ENCODE data around the gene SLC40A1.

SLC40A1 gene

GRCh38 chr2:189530965-189531637, 49.5 kb downstream of the SLC40A1 start:
- Mint-ChIP-seq H3K27me3 (ENCODE audit: low read depth) (peaks cover 9% of the 10 kb centered on the region), H3K4me1 (ENCODE audit: low read depth) (no peaks in the 10 kb centered on the region), H3K4me3 (no peak overlapping the region), H3K9me3 (no peaks in the 10 kb centered on the region), H3K36me3 (ENCODE audit: low read depth) (no peaks in the 10 kb centered on the region), H3K27ac (no peak overlapping the region)
- no peak for DNase-seq (ENCODE audit: low spot score)

DNA sequence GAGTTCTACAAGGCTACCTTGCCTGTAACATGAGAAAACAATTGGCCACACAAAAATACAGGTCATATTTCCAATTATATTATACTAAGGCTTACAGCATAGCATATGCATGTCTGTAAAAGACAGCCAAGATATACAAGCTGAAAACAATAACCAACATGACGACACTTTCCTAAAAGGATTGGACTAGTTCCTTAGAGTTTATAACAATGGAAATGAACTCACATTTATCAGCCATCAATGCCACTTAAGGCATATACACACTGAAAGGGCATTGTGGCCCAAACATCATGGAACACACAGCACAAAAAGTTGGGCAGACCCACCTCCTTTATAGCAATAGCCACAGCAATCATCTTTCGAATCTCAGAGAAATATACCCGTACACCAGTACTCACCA, 52.0 kb downstream of the SLC40A1 start:
- no peak overlapping the region for H3K4me3 Mint-ChIP-seq
- H3K36me3 Mint-ChIP-seq (ENCODE audit: low read depth), result no peaks in the 10 kb centered on the region
- no peaks in the 10 kb centered on the region for H3K9me3 Mint-ChIP-seq
- no peak for DNase-seq (ENCODE audit: low spot score)
- no peak overlapping the region for H3K27ac Mint-ChIP-seq
- H3K27me3 Mint-ChIP-seq (ENCODE audit: low read depth), result peaks cover 6% of the 10 kb centered on the region
- no peaks in the 10 kb centered on the region for H3K4me1 Mint-ChIP-seq (ENCODE audit: low read depth)

- H3K4me3 Mint-ChIP-seq, result no peak overlapping the region
- H3K36me3 Mint-ChIP-seq (ENCODE audit: low read depth), result no peaks in the 10 kb centered on the region
- H3K9me3 Mint-ChIP-seq, result no peaks in the 10 kb centered on the region
- H3K27ac Mint-ChIP-seq, result no peak overlapping the region
- peaks cover 6% of the 10 kb centered on the region for H3K27me3 Mint-ChIP-seq (ENCODE audit: low read depth)
- H3K4me1 Mint-ChIP-seq (ENCODE audit: low read depth), result no peaks in the 10 kb centered on the region
- DNase-seq (ENCODE audit: low spot score), result no peak
These were observed 52.6 kb downstream of the SLC40A1 start for GRCh38 chr2:189527812-189528592.

DNA sequence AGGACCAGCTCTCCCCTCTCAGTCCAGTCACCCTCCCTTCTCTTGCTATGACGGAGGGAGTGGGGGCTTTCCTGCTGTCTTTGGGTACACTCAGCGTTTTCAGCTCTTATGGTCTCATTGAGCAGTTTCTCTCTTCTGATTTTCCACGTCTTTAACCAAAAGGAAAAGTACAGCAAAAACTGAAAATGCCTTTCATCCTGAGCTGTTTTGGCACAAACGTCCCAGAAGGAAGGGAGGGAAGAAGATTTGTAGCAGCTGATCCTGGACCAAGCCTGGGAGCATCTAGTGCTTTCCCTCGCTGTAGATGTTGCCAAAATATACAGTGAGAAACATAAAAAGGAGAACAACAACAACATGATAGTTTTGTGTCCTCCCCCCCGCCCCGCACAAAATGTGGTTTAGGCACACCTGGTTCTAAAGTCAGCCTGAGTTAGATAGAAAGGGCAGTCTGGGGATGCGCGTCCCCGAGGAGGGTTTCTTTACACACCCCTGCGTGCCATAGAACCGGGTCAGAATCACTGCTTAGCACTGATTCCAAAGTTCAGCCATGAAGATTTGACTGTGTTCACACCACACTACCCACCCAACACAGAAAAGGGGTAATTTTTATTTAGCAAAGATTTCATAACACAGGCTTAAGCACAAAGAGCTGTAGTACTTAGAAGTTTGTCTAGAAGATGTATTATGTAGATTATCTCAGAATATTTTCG, 53.4 kb downstream of the SLC40A1 start:
- H3K4me3 Mint-ChIP-seq, result no peak overlapping the region
- no peak for DNase-seq (ENCODE audit: low spot score)
- H3K4me1 Mint-ChIP-seq (ENCODE audit: low read depth), result no peaks in the 10 kb centered on the region
- H3K27ac Mint-ChIP-seq, result no peak overlapping the region
- no peaks in the 10 kb centered on the region for H3K36me3 Mint-ChIP-seq (ENCODE audit: low read depth)
- H3K27me3 Mint-ChIP-seq (ENCODE audit: low read depth), result peaks cover 6% of the 10 kb centered on the region
- H3K9me3 Mint-ChIP-seq, result no peaks in the 10 kb centered on the region

DNA sequence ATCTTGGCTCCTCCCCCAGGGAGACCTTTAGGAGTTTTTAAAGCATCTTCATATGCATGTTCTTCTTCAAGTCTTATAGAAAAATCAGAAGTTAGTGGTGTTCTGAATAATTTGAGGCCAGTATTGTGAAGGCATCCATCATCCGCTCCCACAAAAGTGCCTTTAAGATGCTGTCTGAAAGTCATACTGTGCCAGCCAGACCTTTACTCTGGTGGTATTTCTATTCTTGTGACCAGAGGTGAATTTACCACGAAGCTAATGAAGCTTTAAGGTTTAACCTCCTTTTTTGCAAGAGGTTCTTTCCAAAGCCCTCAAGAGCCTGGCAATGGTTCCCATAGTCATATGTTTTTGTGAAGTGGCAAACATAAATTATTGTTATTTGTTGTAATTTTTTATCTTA, 54.3 kb downstream of the SLC40A1 start:
- H3K27me3 Mint-ChIP-seq (ENCODE audit: low read depth), result peaks cover 4% of the 10 kb centered on the region
- no peak for DNase-seq (ENCODE audit: low spot score)
- no peaks in the 10 kb centered on the region for H3K9me3 Mint-ChIP-seq

GRCh38 chr2:189524746-189525145, 55.8 kb downstream of the SLC40A1 start:
- H3K27ac Mint-ChIP-seq, result no peak overlapping the region
- H3K4me3 Mint-ChIP-seq, result no peak overlapping the region
- peaks cover 2% of the 10 kb centered on the region for H3K27me3 Mint-ChIP-seq (ENCODE audit: low read depth)
- no peaks in the 10 kb centered on the region for H3K9me3 Mint-ChIP-seq
- no peak for DNase-seq (ENCODE audit: low spot score)
- H3K4me1 Mint-ChIP-seq (ENCODE audit: low read depth), result no peaks in the 10 kb centered on the region
- no peaks in the 10 kb centered on the region for H3K36me3 Mint-ChIP-seq (ENCODE audit: low read depth)

More for the DNA sequence above, 54.3 kb downstream of the SLC40A1 start:
- no peak overlapping the region for H3K4me3 Mint-ChIP-seq
- H3K27ac Mint-ChIP-seq, result no peak overlapping the region
- H3K4me1 Mint-ChIP-seq (ENCODE audit: low read depth), result no peaks in the 10 kb centered on the region
- H3K36me3 Mint-ChIP-seq (ENCODE audit: low read depth), result no peaks in the 10 kb centered on the region

DNA sequence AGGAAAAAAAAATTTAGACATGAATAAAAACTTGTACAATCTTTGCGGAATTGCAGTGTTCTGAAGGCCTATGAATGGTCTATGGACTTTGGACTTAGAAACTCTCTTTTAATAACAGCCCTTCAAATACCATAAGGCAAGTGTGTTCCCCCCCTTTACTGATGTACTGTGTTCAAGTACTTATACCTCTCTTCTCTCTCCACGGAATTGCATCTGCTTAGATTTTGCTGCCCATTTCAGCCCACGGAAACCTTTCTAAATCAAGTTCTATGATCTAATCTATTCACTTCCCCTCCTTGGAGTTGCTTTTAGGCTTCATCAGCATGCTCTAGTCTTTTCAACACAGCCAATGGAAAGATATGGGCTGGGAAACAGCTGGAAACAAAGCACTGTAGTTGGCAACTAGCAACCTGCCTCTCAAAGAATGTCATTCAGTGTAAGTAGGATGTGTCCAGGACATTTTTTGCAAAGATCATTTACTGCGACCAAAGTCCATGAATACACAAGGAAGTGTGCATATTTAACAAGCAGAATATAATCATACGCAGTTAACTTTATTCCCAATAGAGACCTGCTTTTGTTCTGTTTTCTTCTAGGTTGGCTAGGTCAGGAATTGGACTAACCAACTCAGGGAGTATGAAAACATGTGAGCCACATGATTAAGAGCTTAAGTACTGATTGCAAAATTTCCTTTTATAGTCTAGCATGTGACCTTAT, 58.0 kb downstream of the SLC40A1 start:
- DNase-seq (ENCODE audit: low spot score), result no peak

DNA sequence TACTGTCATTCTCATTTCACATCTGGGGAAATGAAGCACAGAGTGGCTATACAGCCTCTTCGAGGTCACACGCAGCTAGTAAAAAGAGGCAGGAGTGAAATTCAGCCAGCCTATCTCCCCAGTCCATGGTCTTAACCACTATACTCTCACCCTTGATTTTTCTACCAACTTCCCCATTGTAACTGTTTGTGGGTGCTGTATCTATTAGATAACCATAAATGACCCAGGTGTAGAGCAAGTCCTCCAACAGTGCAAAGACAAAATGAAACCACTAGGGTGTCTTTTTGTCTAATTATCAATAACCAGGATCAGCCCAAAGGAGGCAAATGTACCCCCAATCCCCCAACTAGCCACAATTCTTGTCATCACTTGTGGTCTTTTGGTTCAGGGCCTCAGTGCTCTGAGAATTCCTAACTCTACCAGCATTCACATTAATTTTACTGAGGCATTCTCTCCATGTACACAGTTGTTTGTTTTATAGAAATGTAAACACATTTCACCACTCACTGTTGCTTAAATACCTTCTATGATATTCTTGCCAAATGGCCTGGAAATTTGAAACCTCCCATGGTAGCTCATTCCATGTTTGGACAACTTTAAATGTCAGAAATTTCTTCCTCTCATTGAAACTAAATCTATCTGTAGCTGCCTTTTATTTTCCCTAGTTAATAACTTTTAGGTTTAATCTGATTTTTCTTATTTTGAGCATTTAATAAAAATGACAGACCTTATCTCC, 58.7 kb downstream of the SLC40A1 start:
- Mint-ChIP-seq H3K36me3 (ENCODE audit: low read depth) (no peaks in the 10 kb centered on the region), H3K4me1 (ENCODE audit: low read depth) (no peaks in the 10 kb centered on the region), H3K4me3 (no peak overlapping the region)

More for the DNA sequence above, 58.0 kb downstream of the SLC40A1 start:
- no peaks in the 10 kb centered on the region for H3K9me3 Mint-ChIP-seq
- H3K4me3 Mint-ChIP-seq, result no peak overlapping the region
- H3K27me3 Mint-ChIP-seq (ENCODE audit: low read depth), result peaks cover 3% of the 10 kb centered on the region
- no peaks in the 10 kb centered on the region for H3K4me1 Mint-ChIP-seq (ENCODE audit: low read depth)
- H3K27ac Mint-ChIP-seq, result no peak overlapping the region
- H3K36me3 Mint-ChIP-seq (ENCODE audit: low read depth), result no peaks in the 10 kb centered on the region

DNA sequence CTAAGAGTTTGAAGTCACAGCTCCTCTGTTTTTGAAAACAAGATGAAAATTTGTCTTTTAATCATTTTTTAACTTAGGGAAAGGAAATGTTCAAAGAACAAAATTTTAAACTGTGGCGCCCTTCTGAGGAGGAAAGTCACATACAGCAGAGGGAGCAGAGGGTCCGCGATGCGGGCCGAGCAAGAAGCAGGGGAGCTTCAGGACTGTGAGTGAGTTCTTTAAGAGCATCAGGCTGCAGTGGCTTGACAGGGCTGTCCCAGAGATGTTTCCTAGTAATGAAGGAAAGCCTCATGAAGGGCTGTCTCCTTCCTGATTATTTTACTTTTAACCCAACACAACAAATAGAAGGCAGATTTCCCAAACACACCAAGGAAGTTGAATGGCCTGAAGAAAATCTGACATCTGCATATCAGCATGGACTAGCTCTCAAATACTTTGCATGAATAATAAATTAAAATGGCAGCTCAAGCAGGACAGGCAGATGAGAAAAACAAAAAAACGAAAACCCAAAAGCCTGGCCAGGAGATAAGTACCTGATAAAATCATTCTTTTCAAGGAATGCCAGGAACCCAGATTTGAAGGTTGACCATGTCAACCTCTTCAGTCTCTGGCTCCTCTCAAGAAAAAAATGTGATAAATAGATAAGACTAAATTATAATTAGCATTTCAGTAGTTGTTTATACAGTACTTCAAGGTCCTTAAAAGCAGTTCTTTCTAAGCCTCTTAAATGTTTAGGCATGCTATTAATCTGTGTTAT, 60.8 kb downstream of the SLC40A1 start:
- Mint-ChIP-seq H3K27ac (no peak overlapping the region), H3K36me3 (ENCODE audit: low read depth) (no peaks in the 10 kb centered on the region), H3K27me3 (ENCODE audit: low read depth) (peaks cover 5% of the 10 kb centered on the region), H3K4me1 (ENCODE audit: low read depth) (no peaks in the 10 kb centered on the region), H3K4me3 (no peak overlapping the region), H3K9me3 (peaks cover 5% of the 10 kb centered on the region)
- no peak for DNase-seq (ENCODE audit: low spot score)

More for the DNA sequence above, 58.7 kb downstream of the SLC40A1 start:
- Mint-ChIP-seq H3K9me3 (peaks cover 5% of the 10 kb centered on the region), H3K27ac (no peak overlapping the region), H3K27me3 (ENCODE audit: low read depth) (peaks cover 3% of the 10 kb centered on the region)
- no peak for DNase-seq (ENCODE audit: low spot score)

DNA sequence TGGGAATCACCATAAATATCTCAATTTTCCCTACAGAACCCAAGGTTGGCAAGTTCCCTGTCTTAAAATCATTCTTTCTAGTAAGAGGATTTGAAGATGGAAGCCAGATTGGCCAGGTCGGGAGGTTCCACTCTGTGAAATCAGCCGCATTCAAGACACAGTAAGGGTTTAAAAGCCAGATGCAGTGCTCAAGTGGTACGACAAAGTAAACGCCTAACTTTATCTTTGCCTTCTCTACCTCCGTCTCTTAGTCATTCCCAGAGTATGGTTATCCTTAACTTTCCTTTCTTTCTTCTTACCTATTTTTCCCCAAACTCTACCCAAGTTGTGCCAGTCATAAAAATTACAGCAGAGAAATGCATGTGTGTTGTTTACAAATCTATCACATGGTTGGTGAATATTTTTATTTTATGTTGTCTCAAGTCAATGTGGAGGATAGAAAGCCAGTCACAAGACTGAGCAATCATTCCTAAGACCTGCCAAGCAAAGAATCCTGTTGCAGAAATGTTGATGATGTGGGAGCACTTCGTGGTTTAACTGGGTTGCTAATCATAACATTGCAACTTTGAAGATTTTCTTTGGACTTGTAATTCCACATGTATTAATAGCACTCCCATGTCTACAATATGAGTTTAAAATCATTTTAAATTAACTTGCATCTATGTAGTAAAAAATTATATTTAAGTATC, 62.6 kb downstream of the SLC40A1 start:
- peaks cover 5% of the 10 kb centered on the region for H3K27me3 Mint-ChIP-seq (ENCODE audit: low read depth)
- H3K9me3 Mint-ChIP-seq, result peaks cover 5% of the 10 kb centered on the region
- DNase-seq (ENCODE audit: low spot score), result no peak
- no peaks in the 10 kb centered on the region for H3K4me1 Mint-ChIP-seq (ENCODE audit: low read depth)
- no peak overlapping the region for H3K4me3 Mint-ChIP-seq
- H3K27ac Mint-ChIP-seq, result no peak overlapping the region
- no peaks in the 10 kb centered on the region for H3K36me3 Mint-ChIP-seq (ENCODE audit: low read depth)

- peaks cover 5% of the 10 kb centered on the region for H3K9me3 Mint-ChIP-seq
- H3K27ac Mint-ChIP-seq, result no peak overlapping the region
- peaks cover 6% of the 10 kb centered on the region for H3K27me3 Mint-ChIP-seq (ENCODE audit: low read depth)
- H3K4me3 Mint-ChIP-seq, result no peak overlapping the region
- no peaks in the 10 kb centered on the region for H3K4me1 Mint-ChIP-seq (ENCODE audit: low read depth)
- no peaks in the 10 kb centered on the region for H3K36me3 Mint-ChIP-seq (ENCODE audit: low read depth)
- DNase-seq (ENCODE audit: low spot score), result no peak
These were observed 64.0 kb downstream of the SLC40A1 start for GRCh38 chr2:189516546-189516945.

- Mint-ChIP-seq H3K36me3 (ENCODE audit: low read depth) (no peaks in the 10 kb centered on the region), H3K4me1 (ENCODE audit: low read depth) (no peaks in the 10 kb centered on the region), H3K9me3 (peaks cover 5% of the 10 kb centered on the region), H3K27ac (no peak overlapping the region), H3K4me3 (no peak overlapping the region), H3K27me3 (ENCODE audit: low read depth) (peaks cover 8% of the 10 kb centered on the region)
- DNase-seq (ENCODE audit: low spot score), result no peak
These were observed 65.3 kb downstream of the SLC40A1 start for GRCh38 chr2:189515264-189515663.
